CD14-positive monocyte (primary cell): ENCODE results near the gene BCL2L11. TPM values are rescaled to one million over a fixed set of nuclear protein-coding genes. Genes with fewer than 3 reads are reported as not detected.
A peak's percentile ranks its signal among the peaks of the same experiment; 100 is the strongest.

ENCODE experiments used
- DNase-seq, 3 donors: peaks; one replicate each; pipeline ENCODE4 v3.0.0-alpha.2; 2011 to 2022
- H2AFZ ChIP-seq: 2 replicates; pipeline ENCODE4 v1.6.0; 2012; ENCODE audit warnings: mild to moderate bottlenecking, low read depth, low read length, inconsistent platforms; ENCODE audit not compliant: insufficient read depth, poor library complexity, severe bottlenecking
- H3K27ac ChIP-seq, 2 donors: 1 replicate in 1 of 2; 2 replicates in 1 of 2; pipeline ENCODE4 v1.5.1; 2012 to 2013; ENCODE audit warnings: low read length in 2 of 2, control low read depth in 1 of 2, inconsistent platforms in 1 of 2, low read depth in 1 of 2, mild to moderate bottlenecking in 1 of 2
- H3K27me3 ChIP-seq, 2 donors: one replicate each; pipeline versions ENCODE4 v1.6.0 to v1.6.1; 2011 to 2013; ENCODE audit warnings: low read length in 2 of 2; ENCODE audit not compliant: control insufficient read depth in 2 of 2, insufficient read depth in 2 of 2
- H3K36me3 ChIP-seq, 2 donors: replicated peaks in 1 of 2; 1 replicate in 1 of 2; 2 replicates in 1 of 2; pipeline versions ENCODE4 v1.5.1 to v1.6.1; 2012 to 2013; ENCODE audit warnings: low read length in 2 of 2, control low read depth in 1 of 2, inconsistent platforms in 1 of 2, mild to moderate bottlenecking in 1 of 2; ENCODE audit not compliant: insufficient read depth in 2 of 2, control insufficient read depth in 1 of 2
- H3K4me1 ChIP-seq, 2 donors: 1 replicate in 1 of 2; 2 replicates in 1 of 2; pipeline versions ENCODE4 v1.5.1 to v1.6.1; 2012 to 2013; ENCODE audit warnings: low read length in 2 of 2, control low read depth in 1 of 2, inconsistent platforms in 1 of 2, mild to moderate bottlenecking in 1 of 2, moderate library complexity in 1 of 2; ENCODE audit not compliant: insufficient read depth in 2 of 2, control insufficient read depth in 1 of 2
- H3K4me2 ChIP-seq: replicated peaks from 2 replicates; pipeline ENCODE3; 2012; ENCODE audit warnings: low read length, moderate library complexity, mild to moderate bottlenecking; ENCODE audit not compliant: poor library complexity, severe bottlenecking; ENCODE audit errors: extremely low read depth
- H3K4me3 ChIP-seq, 3 experiments: fragments of 200-600 bp in 1 of 3; sonication (generic) in 1 of 3; replicated peaks in 1 of 3; 1 replicate in 2 of 3; 2 replicates in 1 of 3; pipeline ENCODE4 v1.5.1; 2011 to 2013; ENCODE audit warnings: low read length in 3 of 3, mild to moderate bottlenecking in 3 of 3, control low read depth in 2 of 3, low read depth in 2 of 3, inconsistent platforms in 1 of 3, moderate library complexity in 1 of 3
- H3K79me2 ChIP-seq: 2 replicates; pipeline ENCODE4 v1.6.0; 2012; ENCODE audit warnings: mild to moderate bottlenecking, control low read depth, inconsistent platforms, low read length, moderate library complexity; ENCODE audit not compliant: insufficient read depth
- H3K9ac ChIP-seq: 2 replicates; pipeline ENCODE4 v1.6.0; 2017; ENCODE audit warnings: low read length, mild to moderate bottlenecking; ENCODE audit not compliant: insufficient read depth, poor library complexity, severe bottlenecking
- H3K9me3 ChIP-seq, 2 donors: replicated peaks in 1 of 2; 1 replicate in 1 of 2; 2 replicates in 1 of 2; pipeline versions ENCODE4 v1.5.1 to v1.6.1; 2012 to 2013; ENCODE audit warnings: low read length in 2 of 2, control low read depth in 1 of 2; ENCODE audit not compliant: control insufficient read depth in 1 of 2, insufficient read depth in 1 of 2
- H4K20me1 ChIP-seq: 2 replicates; pipeline ENCODE4 v1.6.0; 2012; ENCODE audit warnings: mild to moderate bottlenecking, low read length, control low read depth, moderate library complexity; ENCODE audit not compliant: insufficient read depth
- H3K27ac Mint-ChIP-seq, 7 donors: one replicate each; pipeline ENCODE4 v1.8.0; 2020; ENCODE audit warnings: mild to moderate bottlenecking in 7 of 7, mixed read lengths in 7 of 7, moderate library complexity in 6 of 7, inconsistent platforms in 2 of 7
- H3K27me3 Mint-ChIP-seq, 3 donors: one replicate each; pipeline ENCODE4 v1.8.0; 2021 to 2022; ENCODE audit warnings: low read depth in 3 of 3, mild to moderate bottlenecking in 3 of 3, mixed read lengths in 3 of 3, moderate library complexity in 3 of 3, inconsistent platforms in 1 of 3
- H3K36me3 Mint-ChIP-seq, 2 donors: one replicate each; pipeline ENCODE4 v1.8.0; 2020; ENCODE audit warnings: mixed read lengths in 2 of 2, inconsistent platforms in 1 of 2, mild to moderate bottlenecking in 1 of 2
- H3K4me1 Mint-ChIP-seq: one replicate; pipeline ENCODE4 v1.8.0; 2020; ENCODE audit warnings: mild to moderate bottlenecking, mixed read lengths
- H3K4me3 Mint-ChIP-seq, 2 donors: one replicate each; pipeline ENCODE4 v1.8.0; 2020; ENCODE audit warnings: mild to moderate bottlenecking in 2 of 2, mixed read lengths in 2 of 2, moderate library complexity in 1 of 2
- H3K9me3 Mint-ChIP-seq, 7 donors: one replicate each; pipeline ENCODE4 v1.8.0; 2020 to 2022; ENCODE audit warnings: mixed read lengths in 7 of 7, mild to moderate bottlenecking in 6 of 7, moderate library complexity in 6 of 7, inconsistent platforms in 2 of 7
- whole genome bisulfite sequencing: methylation state at CpG from one replicate; pipeline ENCODE4 v1.1.5; 2013; ENCODE audit warnings: missing lambda C conversion rate; ENCODE audit not compliant: insufficient coverage; 5-methylcytosine and 5-hydroxymethylcytosine counted together
- intact Hi-C, 2 donors: fragments of 100-400 bp; cut with micrococcal nuclease; formaldehyde crosslinking; loops; one replicate each; pipeline versions ENCODE4 v1.15.0 to v1.15.1; 2023
- polyA plus RNA-seq, 3 donors: library from polyadenylated mRNA; depleted of rRNA in 1 of 3; unstranded in 2 of 3; stranded (reverse) in 1 of 3; fragments of 300-500 nt in 2 of 3; fragments of >200 nt in 1 of 3; fragmentation: Illumina TruSeq in 2 of 3; gene quantifications; 1 replicate in 2 of 3; 2 replicates in 1 of 3; pipeline ENCODE4 v1.2.3, GENCODE V29; 2012 to 2021
- TF ChIP-seq, protein P1 (sequence below): fragments of 200-600 bp; IDR thresholded peaks from one replicate; pipeline ENCODE4 v1.8.0; 2022; ENCODE audit warnings: antibody characterized with exemption, mild to moderate bottlenecking

Gene BCL2L11
- polyA plus RNA-seq, 3 donors: 8.8 to 27.6 (median 20.4) TPM

GRCh38 chr2:111116843-111117597, 3.7 kb upstream of the BCL2L11 start:
- Histone ChIP-seq H3K27ac (no peak overlapping the region), H3K36me3 (no peaks in the 10 kb centered on the region), H4K20me1 (peaks cover 12% of the 10 kb centered on the region), H3K9me3 (no peaks in the 10 kb centered on the region), H3K79me2 (peaks cover 12% of the 10 kb centered on the region), H3K9ac (no peak overlapping the region), H3K4me3 (peak overlapping the region; percentile 20 to 98 (median 38)), H3K27me3 (peaks cover 45 to 66% of the 10 kb centered on the region in 2 donors), H3K4me1 (peaks cover 48 to 51% of the 10 kb centered on the region in 2 donors), H3K4me2 (peak overlapping the region; percentile 97), H2AFZ (peak overlapping the region; percentile 87)
- TF ChIP-seq, protein P1, sequence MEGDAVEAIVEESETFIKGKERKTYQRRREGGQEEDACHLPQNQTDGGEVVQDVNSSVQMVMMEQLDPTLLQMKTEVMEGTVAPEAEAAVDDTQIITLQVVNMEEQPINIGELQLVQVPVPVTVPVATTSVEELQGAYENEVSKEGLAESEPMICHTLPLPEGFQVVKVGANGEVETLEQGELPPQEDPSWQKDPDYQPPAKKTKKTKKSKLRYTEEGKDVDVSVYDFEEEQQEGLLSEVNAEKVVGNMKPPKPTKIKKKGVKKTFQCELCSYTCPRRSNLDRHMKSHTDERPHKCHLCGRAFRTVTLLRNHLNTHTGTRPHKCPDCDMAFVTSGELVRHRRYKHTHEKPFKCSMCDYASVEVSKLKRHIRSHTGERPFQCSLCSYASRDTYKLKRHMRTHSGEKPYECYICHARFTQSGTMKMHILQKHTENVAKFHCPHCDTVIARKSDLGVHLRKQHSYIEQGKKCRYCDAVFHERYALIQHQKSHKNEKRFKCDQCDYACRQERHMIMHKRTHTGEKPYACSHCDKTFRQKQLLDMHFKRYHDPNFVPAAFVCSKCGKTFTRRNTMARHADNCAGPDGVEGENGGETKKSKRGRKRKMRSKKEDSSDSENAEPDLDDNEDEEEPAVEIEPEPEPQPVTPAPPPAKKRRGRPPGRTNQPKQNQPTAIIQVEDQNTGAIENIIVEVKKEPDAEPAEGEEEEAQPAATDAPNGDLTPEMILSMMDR: peak; percentile 79
- Mint-ChIP-seq H3K27me3 (peaks cover 59 to 62% (median 59%) of the 10 kb centered on the region in 3 donors), H3K9me3 (peaks cover 0 to 27% (median 7%) of the 10 kb centered on the region in 7 donors), H3K4me1 (peaks cover 38% of the 10 kb centered on the region), H3K27ac (peak overlapping the region in 1 of 7 donors; percentile 50), H3K36me3 (peaks cover 4 to 15% of the 10 kb centered on the region in 2 donors), H3K4me3 (peak overlapping the region; percentile 92 to 98)
- WGBS: 18% methylated on average over 18 of the region's 30 CpGs
- DNase-seq: peak; percentile 39 to 61 (median 55)
- intact Hi-C loops: loop anchor here (5.0 to 10.0 kb wide), 2 partner anchors 302 to 585 kb away; no protein-coding TSS in a partner anchor

DNA sequence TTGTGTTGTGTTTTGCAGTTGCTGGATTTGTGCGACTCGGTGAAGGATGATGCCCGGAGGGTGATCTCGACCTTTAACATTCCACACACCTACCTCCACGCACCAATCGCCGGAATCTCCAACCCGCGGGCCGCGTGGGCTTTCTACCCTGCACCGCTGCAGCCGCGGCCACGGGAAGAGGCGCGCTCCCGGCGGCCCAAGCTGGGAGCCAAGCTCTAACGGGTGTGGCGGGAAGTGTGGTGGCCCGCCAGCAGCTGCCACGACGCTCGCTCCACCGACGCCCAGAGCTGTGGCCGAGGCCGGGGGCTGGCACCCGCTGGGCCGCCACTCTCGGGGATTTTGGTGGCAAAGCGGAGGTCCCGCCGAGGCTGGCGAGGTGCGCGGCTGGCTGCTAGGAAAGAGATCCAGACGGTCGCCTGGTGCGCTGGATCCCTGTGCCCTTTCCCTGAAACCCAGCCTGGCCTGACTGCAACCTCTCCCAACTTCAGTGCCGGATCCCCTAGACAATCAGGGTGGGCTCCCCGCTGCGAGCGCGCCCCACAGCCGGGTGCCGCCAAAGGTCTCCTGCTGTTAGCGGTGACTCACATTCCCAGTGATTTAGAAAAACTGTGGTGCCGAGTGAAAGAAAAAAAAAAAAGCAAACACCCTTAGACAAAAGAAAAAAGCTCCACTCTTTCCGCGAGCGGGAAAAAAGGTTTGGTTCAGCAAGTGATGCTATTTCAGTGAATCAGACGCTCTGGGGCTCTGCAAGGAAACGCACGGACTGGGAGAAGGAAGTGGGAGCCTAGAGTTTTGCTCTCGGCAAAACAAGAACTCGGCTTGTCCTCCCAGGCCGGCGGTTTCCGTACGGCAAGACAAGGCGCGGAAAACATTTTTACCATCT, 2.9 kb upstream of the BCL2L11 start:
- H3K9ac ChIP-seq: peak overlapping the region; percentile 29
- peaks cover 59 to 60% (median 59%) of the 10 kb centered on the region in 3 donors for H3K27me3 Mint-ChIP-seq
- peak; percentile 43 to 63 (median 63) for DNase-seq

More for the DNA sequence above, 2.9 kb upstream of the BCL2L11 start:
- peaks cover 12% of the 10 kb centered on the region for H3K79me2 ChIP-seq
- Mint-ChIP-seq H3K27ac (peak overlapping the region in 3 of 7 donors; percentile 5 to 68 (median 25)), H3K4me1 (peaks cover 38% of the 10 kb centered on the region), H3K4me3 (peak overlapping the region; percentile 92 to 98), H3K9me3 (peaks cover 0 to 27% (median 7%) of the 10 kb centered on the region in 7 donors), H3K36me3 (peaks cover 4 to 15% of the 10 kb centered on the region in 2 donors)
- intact Hi-C loops: loop anchor here (5.0 to 10.0 kb wide), 2 partner anchors 303 to 584 kb away; no protein-coding TSS in a partner anchor
- under 1% methylated on average over 51 of the region's 64 CpGs for WGBS
- H3K4me1 ChIP-seq: peaks cover 50 to 54% of the 10 kb centered on the region in 2 donors
- H2AFZ ChIP-seq: peak overlapping the region; percentile 87
- peak overlapping the region; percentile 38 to 98 (median 45) for H3K4me3 ChIP-seq
- H3K27me3 ChIP-seq: peaks cover 42 to 66% of the 10 kb centered on the region in 2 donors
- H3K27ac ChIP-seq: no peak overlapping the region
- TF ChIP-seq, protein P1: no peak
- peaks cover 18% of the 10 kb centered on the region for H4K20me1 ChIP-seq
- H3K4me2 ChIP-seq: peak overlapping the region; percentile 97
- H3K36me3 ChIP-seq: no peaks in the 10 kb centered on the region
- H3K9me3 ChIP-seq: no peaks in the 10 kb centered on the region
